ENCODE data around the gene GLP1R.

Gene GLP1R

GRCh38 chr6:39091220-39091619 is 42.6 kb downstream of the GLP1R start:
- no peak overlapping the region for H3K4me3 ChIP-seq (ENCODE audit: low read length)
- peak; percentile 55 for DNase-seq (ENCODE audit: low read depth)
- TF ChIP-seq CTCF (IDR thresholded peaks at IDR 0.05; ENCODE audit: insufficient read depth, low read depth, low read length, missing control alignments) = no peak

GRCh38 chr6:39092124-39092523 is 43.5 kb downstream of the GLP1R start:
- no peak for TF ChIP-seq CTCF (IDR thresholded peaks at IDR 0.05; ENCODE audit: insufficient read depth, low read depth, low read length, missing control alignments)
- DNase-seq (ENCODE audit: low read depth) = no peak

GRCh38 chr6:39093149-39093708 is 44.6 kb downstream of the GLP1R start:
- DNase-seq (ENCODE audit: low read depth) = no peak
- H3K4me3 ChIP-seq (ENCODE audit: low read length) = no peak overlapping the region
- TF ChIP-seq CTCF (IDR thresholded peaks at IDR 0.05; ENCODE audit: insufficient read depth, low read depth, low read length, missing control alignments) = no peak

More at GRCh38 chr6:39092124-39092523, 43.5 kb downstream of the GLP1R start:
- H3K4me3 ChIP-seq (ENCODE audit: low read length) = no peak overlapping the region

GRCh38 chr6:39095578-39095977 is 47.0 kb downstream of the GLP1R start:
- no peak overlapping the region for H3K4me3 ChIP-seq (ENCODE audit: low read length)
- no peak for TF ChIP-seq CTCF (IDR thresholded peaks at IDR 0.05; ENCODE audit: insufficient read depth, low read depth, low read length, missing control alignments)
- DNase-seq (ENCODE audit: low read depth) = no peak

GRCh38 chr6:39100358-39100757 is 51.8 kb downstream of the GLP1R start:
- no peak overlapping the region for H3K4me3 ChIP-seq (ENCODE audit: low read length)
- no peak for DNase-seq (ENCODE audit: low read depth)
- TF ChIP-seq CTCF (IDR thresholded peaks at IDR 0.05; ENCODE audit: insufficient read depth, low read depth, low read length, missing control alignments) = no peak

GRCh38 chr6:39102071-39102820 is 53.7 kb downstream of the GLP1R start:
- peak; percentile 46 for TF ChIP-seq CTCF (IDR thresholded peaks at IDR 0.05; ENCODE audit: insufficient read depth, low read depth, low read length, missing control alignments)
- peak; percentile 48 for DNase-seq (ENCODE audit: low read depth)

GRCh38 chr6:39102821-39103136 is 54.2 kb downstream of the GLP1R start:
- DNase-seq (ENCODE audit: low read depth) = no peak
- no peak for TF ChIP-seq CTCF (IDR thresholded peaks at IDR 0.05; ENCODE audit: insufficient read depth, low read depth, low read length, missing control alignments)
- H3K4me3 ChIP-seq (ENCODE audit: low read length) = no peak overlapping the region

More at GRCh38 chr6:39102071-39102820, 53.7 kb downstream of the GLP1R start:
- no peak overlapping the region for H3K4me3 ChIP-seq (ENCODE audit: low read length)

All from epithelial cell of esophagus (primary cell).